HCT116 (cell line): Measurements from ENCODE around the gene RALB. TPM values are rescaled to one million over a fixed set of nuclear protein-coding genes. Genes with fewer than 3 reads are reported as not detected.

ENCODE experiments used
- ATAC-seq: fragments of 200-7000 bp; cut with Tn5 transposase; 2 replicates; pipeline ENCODE4 v1.9.1; 2020; ENCODE audit warnings: mild to moderate bottlenecking, moderate library complexity
- BruUV-seq: library from RNA; stranded (reverse); fragments of 400-500 nt; replicated peaks from 2 replicates; lab custom pipeline; 2021; lab: Mats Ljungman, UMichigan
- CTCF ChIA-PET: fragments of 300-600 bp; sonication (Branson Sonifier 250); formaldehyde crosslinking; loops from one replicate; lab custom pipeline; 2021; ENCODE audit warnings: antibody characterized with exemption; lab: Charles Lee
- POLR2A ChIA-PET: fragments of 300-600, 350-600 bp; sonication (Branson Sonifier 250); formaldehyde crosslinking; loops from one replicate; lab custom pipeline; 2021; ENCODE audit warnings: antibody characterized with exemption; lab: Charles Lee
- RAD21 ChIA-PET, 2 experiments: fragments of 300-600 bp; sonication (Branson Sonifier 250); formaldehyde crosslinking; loops; one replicate each; lab custom pipeline; 2023; ENCODE audit warnings: low total read pairs in 2 of 2; ENCODE audit not compliant: uncharacterized antibody in 2 of 2, unreplicated experiment in 2 of 2, low non-redundant PET in 1 of 2; lab: Charles Lee
- DNase-seq: peaks from one replicate; pipeline ENCODE4 v3.0.0-alpha.2; 2010; ENCODE audit warnings: low read depth, low spot score
- H2AFZ ChIP-seq: fragments of 200-600 bp; shearing (Covaris generic), sonication (generic); 2 replicates; pipeline ENCODE4 v1.6.1; 2017; ENCODE audit warnings: low read depth, mixed run types, mixed read lengths, antibody characterized with exemption, low read length; ENCODE audit not compliant: poor library complexity, severe bottlenecking
- H3K27ac ChIP-seq: 2 replicates; pipeline ENCODE4 v1.5.1; 2012; ENCODE audit warnings: low read depth, low read length
- H3K27me3 ChIP-seq: fragments of 200-600 bp; sonication (generic); 2 replicates; pipeline ENCODE4 v1.6.1; 2016; ENCODE audit warnings: mixed run types, low read length, mixed read lengths; ENCODE audit not compliant: insufficient read depth
- H3K36me3 ChIP-seq, 2 experiments: fragments of 200-500 bp in 1 of 2; fragments of 200-600 bp in 1 of 2; sonication (Bioruptor generic) in 1 of 2; sonication (generic) in 1 of 2; 2 replicates each; pipeline versions ENCODE4 v1.5.1 to v1.6.1; 2014 to 2016; ENCODE audit warnings: low read length in 2 of 2, inconsistent platforms in 1 of 2, mixed read lengths in 1 of 2, mixed run types in 1 of 2; ENCODE audit not compliant: insufficient read depth in 2 of 2, control insufficient read depth in 1 of 2
- H3K4me1 ChIP-seq, 2 experiments: fragments of 200-600 bp in 1 of 2; sonication (generic) in 1 of 2; 2 replicates each; pipeline versions ENCODE4 v1.5.1 to v1.6.1; 2012 to 2017; ENCODE audit warnings: low read length in 2 of 2, inconsistent platforms in 1 of 2, mild to moderate bottlenecking in 1 of 2, mixed read lengths in 1 of 2, mixed run types in 1 of 2, moderate library complexity in 1 of 2; ENCODE audit not compliant: insufficient read depth in 2 of 2, control insufficient read depth in 1 of 2
- H3K4me2 ChIP-seq: fragments of 200-600 bp; sonication (generic); 2 replicates; pipeline ENCODE4 v1.6.1; 2017; ENCODE audit warnings: mixed run types, low read length, mixed read lengths
- H3K4me3 ChIP-seq, 2 experiments: fragments of 200-600 bp in 1 of 2; sonication (generic) in 1 of 2; replicated peaks in 1 of 2; 2 replicates each; pipeline ENCODE4 v1.5.1; 2011 to 2016; ENCODE audit warnings: low read length in 2 of 2, control low read depth in 1 of 2, low read depth in 1 of 2, mild to moderate bottlenecking in 1 of 2, mixed read lengths in 1 of 2, mixed run types in 1 of 2
- H3K79me2 ChIP-seq: fragments of 200-600 bp; sonication (generic); 2 replicates; pipeline ENCODE4 v1.6.1; 2017; ENCODE audit warnings: mild to moderate bottlenecking, mixed run types, low read length, moderate library complexity, mixed read lengths; ENCODE audit not compliant: insufficient read depth
- H3K9ac ChIP-seq: fragments of 200-600 bp; sonication (generic); 2 replicates; pipeline ENCODE4 v1.6.1; 2016; ENCODE audit warnings: low read length, mixed read lengths
- H3K9me2 ChIP-seq: fragments of 200-600 bp; sonication (generic), shearing (Covaris generic); 2 replicates; pipeline ENCODE4 v1.6.1; 2017; ENCODE audit warnings: mixed run types, mild to moderate bottlenecking, moderate library complexity; ENCODE audit not compliant: insufficient read depth
- H3K9me3 ChIP-seq, 2 experiments: fragments of 200-500 bp in 1 of 2; fragments of 200-600 bp in 1 of 2; sonication (Bioruptor generic) in 1 of 2; sonication (generic) in 1 of 2; 2 replicates each; pipeline ENCODE4 v1.6.1; 2014 to 2017; ENCODE audit warnings: low read length in 2 of 2, mixed read lengths in 2 of 2, inconsistent platforms in 1 of 2, low read depth in 1 of 2, mild to moderate bottlenecking in 1 of 2, mixed run types in 1 of 2, moderate library complexity in 1 of 2; ENCODE audit not compliant: control insufficient read depth in 1 of 2, insufficient read depth in 1 of 2
- H4K20me1 ChIP-seq: fragments of 200-600 bp; sonication (generic), shearing (Covaris generic); 2 replicates; pipeline ENCODE4 v1.6.1; 2017; ENCODE audit warnings: mixed run types, mild to moderate bottlenecking, moderate library complexity; ENCODE audit not compliant: insufficient read depth
- ATF3 ChIP-seq: IDR thresholded peaks from 2 replicates; pipeline ENCODE4 v1.6.1; 2012
- CBX3 ChIP-seq: IDR thresholded peaks from 2 replicates; pipeline ENCODE4 v1.6.1; 2012; ENCODE audit warnings: low read depth
- CEBPB ChIP-seq: IDR thresholded peaks from 2 replicates; pipeline ENCODE4 v1.6.1; 2012; ENCODE audit warnings: low read depth
- CTCF ChIP-seq, 3 experiments: fragments of 200-600 bp in 1 of 3; sonication (generic) in 1 of 3; IDR thresholded peaks in 2 of 3; conservative IDR thresholded peaks in 1 of 3; 2 replicates each; pipeline ENCODE4 v1.5.1; 2012 to 2017; ENCODE audit warnings: low read depth in 2 of 3, low read length in 2 of 3, antibody characterized with exemption in 1 of 3, borderline replicate concordance in 1 of 3, control low read depth in 1 of 3, mild to moderate bottlenecking in 1 of 3, mixed read lengths in 1 of 3, mixed run types in 1 of 3, moderate library complexity in 1 of 3; ENCODE audit not compliant: insufficient read depth in 1 of 3
- EGR1 ChIP-seq: IDR thresholded peaks from 2 replicates; pipeline ENCODE4 v1.6.1; 2012; ENCODE audit warnings: low read depth
- EZH2 ChIP-seq: fragments of 200-600 bp; sonication (generic); IDR thresholded peaks from 2 replicates; pipeline ENCODE4 v1.6.1; 2017; ENCODE audit warnings: antibody characterized with exemption, mixed run types
- EZH2phosphoT487 ChIP-seq: fragments of 200-600 bp; IDR thresholded peaks from 2 replicates; pipeline ENCODE4 v1.6.1; 2018; ENCODE audit warnings: antibody characterized with exemption, borderline replicate concordance
- JUND ChIP-seq: IDR thresholded peaks from 2 replicates; pipeline ENCODE4 v1.6.1; 2012
- POLR2A ChIP-seq: IDR thresholded peaks from 2 replicates; pipeline ENCODE4 v1.7.0; 2011; ENCODE audit warnings: borderline replicate concordance; ENCODE audit not compliant: insufficient read depth, insufficient read length; ENCODE audit errors: extremely low read depth
- RAD21 ChIP-seq: IDR thresholded peaks from 2 replicates; pipeline ENCODE4 v1.6.1; 2012; ENCODE audit warnings: low read depth, mild to moderate bottlenecking
- REST ChIP-seq: IDR thresholded peaks from 2 replicates; pipeline ENCODE4 v1.6.1; 2012; ENCODE audit warnings: low read depth
- SIN3A ChIP-seq: IDR thresholded peaks from 2 replicates; pipeline ENCODE4 v1.6.1; 2012; ENCODE audit warnings: low read depth
- SP1 ChIP-seq: IDR thresholded peaks from 2 replicates; pipeline ENCODE4 v1.6.1; 2012; ENCODE audit warnings: low read depth
- SRF ChIP-seq: IDR thresholded peaks from 2 replicates; pipeline ENCODE4 v1.6.1; 2012; ENCODE audit warnings: low read depth
- TCF7L2 ChIP-seq: IDR thresholded peaks from 2 replicates; pipeline ENCODE4 v1.7.0; 2011; ENCODE audit warnings: borderline replicate concordance, inconsistent platforms; ENCODE audit not compliant: insufficient read depth, insufficient read length; ENCODE audit errors: extremely low read depth
- YY1 ChIP-seq: IDR thresholded peaks from 2 replicates; pipeline ENCODE4 v1.6.1; 2011; ENCODE audit warnings: low read length, low read depth, moderate library complexity, mild to moderate bottlenecking; ENCODE audit not compliant: insufficient replicate concordance; ENCODE audit errors: extremely low read depth
- ZBTB33 ChIP-seq: IDR thresholded peaks from 2 replicates; pipeline ENCODE4 v1.6.1; 2011; ENCODE audit warnings: mild to moderate bottlenecking, low read length, moderate library complexity; ENCODE audit not compliant: insufficient replicate concordance; ENCODE audit errors: extremely low read depth
- ZFX ChIP-seq: fragments of 450-650 bp; IDR thresholded peaks from 2 replicates; pipeline ENCODE4 v1.6.1; 2017
- ZNF274 ChIP-seq: fragments of 200-500 bp; sonication (Bioruptor generic); IDR thresholded peaks from 2 replicates; pipeline ENCODE4 v1.6.1; 2014; ENCODE audit warnings: mild to moderate bottlenecking, low read depth, low read length, inconsistent platforms
- intact Hi-C: fragments of 100-400 bp; cut with micrococcal nuclease; formaldehyde crosslinking; loops from 2 replicates; pipeline ENCODE4 v1.10.0; 2022
- total RNA-seq: library from RNA; stranded (reverse); gene quantifications from one replicate; pipeline ENCODE4 v1.2.1, GENCODE V29; 2021; ENCODE audit not compliant: unreplicated experiment

The RALB gene
- total RNA-seq, 1 experiment from 2014 or later: 42.8 TPM

GRCh38 chr2:120231974-120232635 is 20.5 kb upstream of the RALB start:
- DNase-seq: no peak
- no peaks in the 10 kb centered on the region for H3K36me3 ChIP-seq
- intact Hi-C loops: no loop called here
- H2AFZ ChIP-seq: no peak overlapping the region
- POLR2A ChIA-PET: no interaction called here
- no peak for TF ChIP-seq YY1
- no peak for TF ChIP-seq POLR2A
- no peak for TF ChIP-seq TCF7L2
- TF ChIP-seq SP1: no peak
- TF ChIP-seq ZFX: no peak
- no peak for TF ChIP-seq EZH2
- no peak for TF ChIP-seq CTCF (IDR thresholded peaks at IDR 0.05 in 2 of 3, conservative IDR thresholded peaks at IDR 0.05 in 1 of 3; ENCODE audit: borderline replicate concordance in 1 of 3, insufficient read depth in 1 of 3, low read depth in 2 of 3, low read length in 2 of 3)
- no peak for TF ChIP-seq JUND
- TF ChIP-seq SRF: no peak
- no peak for TF ChIP-seq EZH2phosphoT487
- TF ChIP-seq ATF3: no peak
- no peak for TF ChIP-seq EGR1
- no peak for TF ChIP-seq SIN3A
- no peak for TF ChIP-seq ZBTB33
- TF ChIP-seq CEBPB: no peak
- TF ChIP-seq RAD21: no peak
- no peak for TF ChIP-seq REST
- no peak for TF ChIP-seq ZNF274
- no peak for TF ChIP-seq CBX3
- BruUV-seq: no TSS peak
- no peak overlapping the region for H3K4me3 ChIP-seq
- H3K9me3 ChIP-seq: no peaks in the 10 kb centered on the region
- H3K27ac ChIP-seq: no peak overlapping the region
- H3K79me2 ChIP-seq: no peaks in the 10 kb centered on the region
- no peak overlapping the region for H3K9ac ChIP-seq
- H3K9me2 ChIP-seq: no peaks in the 10 kb centered on the region
- CTCF ChIA-PET: no interaction called here
- H3K27me3 ChIP-seq: no peaks in the 10 kb centered on the region
- RAD21 ChIA-PET: no interaction called here
- H3K4me1 ChIP-seq: peaks cover 2 to 17% of the 10 kb centered on the region in 2 experiments
- no peak overlapping the region for H3K4me2 ChIP-seq
- no peaks in the 10 kb centered on the region for H4K20me1 ChIP-seq
- ATAC-seq: no peak
